ENCODE results near the gene ZFAND3.

GRCh38 chr6:37922563-37922962 lies 103.0 kb downstream of the ZFAND3 start:
- no peak for TF ChIP-seq CTCF (IDR thresholded peaks at IDR 0.05 in 4 of 5, conservative IDR thresholded peaks at IDR 0.05 in 1 of 5)
- TF ChIP-seq POLR2A (IDR thresholded peaks at IDR 0.05): no peak

Measured in gastrocnemius medialis (tissue), 4 donors.